HCT116 (cell line): Measurements from ENCODE around the gene TMCC3. TPM values are rescaled to one million over a fixed set of nuclear protein-coding genes. Genes with fewer than 3 reads are reported as not detected.

Experiments
- ATAC-seq: fragments of 200-7000 bp; cut with Tn5 transposase; 2 replicates; pipeline ENCODE4 v1.9.1; 2020; ENCODE audit warnings: mild to moderate bottlenecking, moderate library complexity
- BruUV-seq: library from RNA; stranded (reverse); fragments of 400-500 nt; replicated peaks from 2 replicates; lab custom pipeline; 2021; lab: Mats Ljungman, UMichigan
- CTCF ChIA-PET: fragments of 300-600 bp; sonication (Branson Sonifier 250); formaldehyde crosslinking; loops from one replicate; lab custom pipeline; 2021; ENCODE audit warnings: antibody characterized with exemption; lab: Charles Lee
- POLR2A ChIA-PET: fragments of 300-600, 350-600 bp; sonication (Branson Sonifier 250); formaldehyde crosslinking; loops from one replicate; lab custom pipeline; 2021; ENCODE audit warnings: antibody characterized with exemption; lab: Charles Lee
- RAD21 ChIA-PET, 2 experiments: fragments of 300-600 bp; sonication (Branson Sonifier 250); formaldehyde crosslinking; loops; one replicate each; lab custom pipeline; 2023; ENCODE audit warnings: low total read pairs in 2 of 2; ENCODE audit not compliant: uncharacterized antibody in 2 of 2, unreplicated experiment in 2 of 2, low non-redundant PET in 1 of 2; lab: Charles Lee
- DNase-seq: peaks from one replicate; pipeline ENCODE4 v3.0.0-alpha.2; 2010; ENCODE audit warnings: low read depth, low spot score
- H2AFZ ChIP-seq: fragments of 200-600 bp; shearing (Covaris generic), sonication (generic); 2 replicates; pipeline ENCODE4 v1.6.1; 2017; ENCODE audit warnings: low read depth, mixed run types, mixed read lengths, antibody characterized with exemption, low read length; ENCODE audit not compliant: poor library complexity, severe bottlenecking
- H3K27ac ChIP-seq: 2 replicates; pipeline ENCODE4 v1.5.1; 2012; ENCODE audit warnings: low read depth, low read length
- H3K27me3 ChIP-seq: fragments of 200-600 bp; sonication (generic); 2 replicates; pipeline ENCODE4 v1.6.1; 2016; ENCODE audit warnings: mixed run types, low read length, mixed read lengths; ENCODE audit not compliant: insufficient read depth
- H3K36me3 ChIP-seq, 2 experiments: fragments of 200-500 bp in 1 of 2; fragments of 200-600 bp in 1 of 2; sonication (Bioruptor generic) in 1 of 2; sonication (generic) in 1 of 2; 2 replicates each; pipeline versions ENCODE4 v1.5.1 to v1.6.1; 2014 to 2016; ENCODE audit warnings: low read length in 2 of 2, inconsistent platforms in 1 of 2, mixed read lengths in 1 of 2, mixed run types in 1 of 2; ENCODE audit not compliant: insufficient read depth in 2 of 2, control insufficient read depth in 1 of 2
- H3K4me1 ChIP-seq, 2 experiments: fragments of 200-600 bp in 1 of 2; sonication (generic) in 1 of 2; 2 replicates each; pipeline versions ENCODE4 v1.5.1 to v1.6.1; 2012 to 2017; ENCODE audit warnings: low read length in 2 of 2, inconsistent platforms in 1 of 2, mild to moderate bottlenecking in 1 of 2, mixed read lengths in 1 of 2, mixed run types in 1 of 2, moderate library complexity in 1 of 2; ENCODE audit not compliant: insufficient read depth in 2 of 2, control insufficient read depth in 1 of 2
- H3K4me2 ChIP-seq: fragments of 200-600 bp; sonication (generic); 2 replicates; pipeline ENCODE4 v1.6.1; 2017; ENCODE audit warnings: mixed run types, low read length, mixed read lengths
- H3K4me3 ChIP-seq, 2 experiments: fragments of 200-600 bp in 1 of 2; sonication (generic) in 1 of 2; replicated peaks in 1 of 2; 2 replicates each; pipeline ENCODE4 v1.5.1; 2011 to 2016; ENCODE audit warnings: low read length in 2 of 2, control low read depth in 1 of 2, low read depth in 1 of 2, mild to moderate bottlenecking in 1 of 2, mixed read lengths in 1 of 2, mixed run types in 1 of 2
- H3K79me2 ChIP-seq: fragments of 200-600 bp; sonication (generic); 2 replicates; pipeline ENCODE4 v1.6.1; 2017; ENCODE audit warnings: mild to moderate bottlenecking, mixed run types, low read length, moderate library complexity, mixed read lengths; ENCODE audit not compliant: insufficient read depth
- H3K9ac ChIP-seq: fragments of 200-600 bp; sonication (generic); 2 replicates; pipeline ENCODE4 v1.6.1; 2016; ENCODE audit warnings: low read length, mixed read lengths
- H3K9me2 ChIP-seq: fragments of 200-600 bp; sonication (generic), shearing (Covaris generic); 2 replicates; pipeline ENCODE4 v1.6.1; 2017; ENCODE audit warnings: mixed run types, mild to moderate bottlenecking, moderate library complexity; ENCODE audit not compliant: insufficient read depth
- H3K9me3 ChIP-seq, 2 experiments: fragments of 200-500 bp in 1 of 2; fragments of 200-600 bp in 1 of 2; sonication (Bioruptor generic) in 1 of 2; sonication (generic) in 1 of 2; 2 replicates each; pipeline ENCODE4 v1.6.1; 2014 to 2017; ENCODE audit warnings: low read length in 2 of 2, mixed read lengths in 2 of 2, inconsistent platforms in 1 of 2, low read depth in 1 of 2, mild to moderate bottlenecking in 1 of 2, mixed run types in 1 of 2, moderate library complexity in 1 of 2; ENCODE audit not compliant: control insufficient read depth in 1 of 2, insufficient read depth in 1 of 2
- H4K20me1 ChIP-seq: fragments of 200-600 bp; sonication (generic), shearing (Covaris generic); 2 replicates; pipeline ENCODE4 v1.6.1; 2017; ENCODE audit warnings: mixed run types, mild to moderate bottlenecking, moderate library complexity; ENCODE audit not compliant: insufficient read depth
- EGR1 ChIP-seq: IDR thresholded peaks from 2 replicates; pipeline ENCODE4 v1.6.1; 2012; ENCODE audit warnings: low read depth
- ELF1 ChIP-seq: IDR thresholded peaks from 2 replicates; pipeline ENCODE4 v1.6.1; 2012; ENCODE audit warnings: low read depth, borderline replicate concordance
- EZH2 ChIP-seq: fragments of 200-600 bp; sonication (generic); IDR thresholded peaks from 2 replicates; pipeline ENCODE4 v1.6.1; 2017; ENCODE audit warnings: antibody characterized with exemption, mixed run types
- FOSL1 ChIP-seq: IDR thresholded peaks from 2 replicates; pipeline ENCODE4 v1.6.1; 2012; ENCODE audit warnings: low read depth
- JUND ChIP-seq: IDR thresholded peaks from 2 replicates; pipeline ENCODE4 v1.6.1; 2012
- SIN3A ChIP-seq: IDR thresholded peaks from 2 replicates; pipeline ENCODE4 v1.6.1; 2012; ENCODE audit warnings: low read depth
- YY1 ChIP-seq: IDR thresholded peaks from 2 replicates; pipeline ENCODE4 v1.6.1; 2011; ENCODE audit warnings: low read length, low read depth, moderate library complexity, mild to moderate bottlenecking; ENCODE audit not compliant: insufficient replicate concordance; ENCODE audit errors: extremely low read depth
- ZFX ChIP-seq: fragments of 450-650 bp; IDR thresholded peaks from 2 replicates; pipeline ENCODE4 v1.6.1; 2017
- intact Hi-C: fragments of 100-400 bp; cut with micrococcal nuclease; formaldehyde crosslinking; loops from 2 replicates; pipeline ENCODE4 v1.10.0; 2022
- total RNA-seq: library from RNA; stranded (reverse); gene quantifications from one replicate; pipeline ENCODE4 v1.2.1, GENCODE V29; 2021; ENCODE audit not compliant: unreplicated experiment
- TF ChIP-seq, protein P1 (sequence below): IDR thresholded peaks from 2 replicates; pipeline ENCODE4 v1.6.1; 2011; ENCODE audit warnings: mild to moderate bottlenecking, low read length, moderate library complexity; ENCODE audit not compliant: insufficient replicate concordance; ENCODE audit errors: extremely low read depth

The TMCC3 gene
- total RNA-seq, 1 experiment from 2014 or later, result 4.5 TPM

DNA sequence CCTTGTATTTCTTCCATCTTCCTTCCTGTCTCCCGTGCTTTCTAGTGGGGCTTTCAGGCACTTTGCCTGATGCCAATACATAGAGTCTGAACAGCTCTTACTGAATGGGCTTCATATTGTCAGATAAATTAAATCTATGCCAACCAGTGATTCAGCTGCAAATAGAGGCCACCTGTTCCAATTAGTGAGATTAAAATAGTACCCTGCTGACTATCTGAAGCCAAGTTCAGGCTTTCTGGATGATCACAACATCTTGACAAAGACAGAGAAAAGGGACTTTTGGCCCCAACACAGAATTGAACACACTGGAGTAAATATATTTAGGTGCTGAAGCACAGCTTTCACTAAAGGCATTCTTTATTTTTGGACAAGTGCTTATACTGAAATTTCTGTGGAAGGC is 11.8 kb downstream of the TMCC3 start:
- TF ChIP-seq ZFX (no peak), SIN3A (no peak), JUND (no peak), ELF1 (no peak), EGR1 (no peak), FOSL1 (no peak), YY1 (no peak), EZH2 (no peak)
- TF ChIP-seq, protein P1, sequence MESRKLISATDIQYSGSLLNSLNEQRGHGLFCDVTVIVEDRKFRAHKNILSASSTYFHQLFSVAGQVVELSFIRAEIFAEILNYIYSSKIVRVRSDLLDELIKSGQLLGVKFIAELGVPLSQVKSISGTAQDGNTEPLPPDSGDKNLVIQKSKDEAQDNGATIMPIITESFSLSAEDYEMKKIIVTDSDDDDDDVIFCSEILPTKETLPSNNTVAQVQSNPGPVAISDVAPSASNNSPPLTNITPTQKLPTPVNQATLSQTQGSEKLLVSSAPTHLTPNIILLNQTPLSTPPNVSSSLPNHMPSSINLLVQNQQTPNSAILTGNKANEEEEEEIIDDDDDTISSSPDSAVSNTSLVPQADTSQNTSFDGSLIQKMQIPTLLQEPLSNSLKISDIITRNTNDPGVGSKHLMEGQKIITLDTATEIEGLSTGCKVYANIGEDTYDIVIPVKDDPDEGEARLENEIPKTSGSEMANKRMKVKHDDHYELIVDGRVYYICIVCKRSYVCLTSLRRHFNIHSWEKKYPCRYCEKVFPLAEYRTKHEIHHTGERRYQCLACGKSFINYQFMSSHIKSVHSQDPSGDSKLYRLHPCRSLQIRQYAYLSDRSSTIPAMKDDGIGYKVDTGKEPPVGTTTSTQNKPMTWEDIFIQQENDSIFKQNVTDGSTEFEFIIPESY, result no peak
- TF ChIP-seq, all 23 proteins: peak for 0
- Histone ChIP-seq H3K27me3 (no peaks in the 10 kb centered on the region), H2AFZ (no peak overlapping the region), H3K79me2 (no peaks in the 10 kb centered on the region), H3K36me3 (no peaks in the 10 kb centered on the region), H3K9me3 (no peaks in the 10 kb centered on the region), H3K4me2 (no peak overlapping the region), H3K9me2 (no peaks in the 10 kb centered on the region), H4K20me1 (no peaks in the 10 kb centered on the region), H3K27ac (no peak overlapping the region), H3K4me1 (no peaks in the 10 kb centered on the region), H3K4me3 (no peak overlapping the region), H3K9ac (no peak overlapping the region)
- CTCF ChIA-PET, result no interaction called here
- BruUV-seq, result no TSS peak
- POLR2A ChIA-PET, result interaction anchor here (1.2 kb wide), 1 partner anchor 9 kb away, joined by 3 read pairs; no protein-coding TSS in a partner anchor
- ATAC-seq (no peak), DNase-seq (no peak)
- intact Hi-C loops, result no loop called here
- RAD21 ChIA-PET, result no interaction called here
